HL-60 (cell line): Measurements from ENCODE around the gene APOA5.

Experiments used
- DNase-seq, 2 experiments: peaks; one replicate each; pipeline ENCODE4 v3.0.0-alpha.2; 2010 to 2020; ENCODE audit warnings: low read depth in 1 of 2, low spot score in 1 of 2
- H3K27ac ChIP-seq: fragments of 250-450 bp; sonication (Bioruptor Pico); replicated peaks from 2 replicates; pipeline ENCODE4 v1.5.1; 2020; ENCODE audit warnings: mild to moderate bottlenecking, moderate library complexity
- H3K27me3 ChIP-seq: fragments of 250-450 bp; sonication (Bioruptor Pico); 2 replicates; pipeline ENCODE4 v1.5.1; 2021; ENCODE audit warnings: mild to moderate bottlenecking, moderate library complexity; ENCODE audit not compliant: insufficient read depth, poor library complexity, severe bottlenecking
- H3K4me3 ChIP-seq: replicated peaks from 2 replicates; pipeline ENCODE4 v1.5.1; 2011; ENCODE audit warnings: mild to moderate bottlenecking, control low read depth, low read length; ENCODE audit not compliant: insufficient read depth
- CTCF ChIP-seq: IDR thresholded peaks from one replicate; pipeline ENCODE4 v1.5.1; 2011; ENCODE audit warnings: low read length, control low read depth, inconsistent platforms; ENCODE audit not compliant: insufficient read depth
- GABPA ChIP-seq: IDR thresholded peaks from 2 replicates; pipeline ENCODE4 v1.6.1; 2012; ENCODE audit warnings: low read depth
- POLR2AphosphoS5 ChIP-seq: IDR thresholded peaks from 2 replicates; pipeline ENCODE4 v1.6.1; 2012; ENCODE audit warnings: low read depth
- REST ChIP-seq: IDR thresholded peaks from 2 replicates; pipeline ENCODE4 v1.6.1; 2012; ENCODE audit warnings: low read depth; ENCODE audit not compliant: insufficient replicate concordance
- SPI1 ChIP-seq: IDR thresholded peaks from 2 replicates; pipeline ENCODE4 v1.6.1; 2012; ENCODE audit warnings: low read depth, mild to moderate bottlenecking, borderline replicate concordance

Gene APOA5

GRCh38 chr11:116792144-116792868, 627 bp upstream of the APOA5 start:
- TF ChIP-seq REST (no peak), POLR2AphosphoS5 (no peak), SPI1 (no peak), CTCF (no peak), GABPA (no peak)
- no peak for DNase-seq
- H3K27me3 ChIP-seq, result no peaks in the 10 kb centered on the region
- H3K27ac ChIP-seq, result no peak overlapping the region
- H3K4me3 ChIP-seq, result no peak overlapping the region

GRCh38 chr11:116791002-116791812, 472 bp downstream of the APOA5 start:
- H3K4me3 ChIP-seq, result no peak overlapping the region
- TF ChIP-seq GABPA (no peak), SPI1 (no peak), CTCF (peak; percentile 70), POLR2AphosphoS5 (no peak), REST (no peak)
- peak; percentile 62 to 72 for DNase-seq
- H3K27ac ChIP-seq, result no peak overlapping the region
- H3K27me3 ChIP-seq, result no peaks in the 10 kb centered on the region

GRCh38 chr11:116790167-116791001, 1.3 kb downstream of the APOA5 start:
- TF ChIP-seq CTCF, result no peak
- DNase-seq, result no peak
- no peak overlapping the region for H3K27ac ChIP-seq
- no peak overlapping the region for H3K4me3 ChIP-seq
- H3K27me3 ChIP-seq, result no peaks in the 10 kb centered on the region
